GM23338 (cell line): ENCODE measurements around the gene ATXN7L1. TPM values are rescaled to one million over a fixed set of nuclear protein-coding genes. Genes with fewer than 3 reads are reported as not detected.

Experiments used
- ATAC-seq: fragments of 200-7000 bp; cut with Tn5 transposase; 3 replicates; pipeline ENCODE4 v1.9.1; 2020
- DNase-seq: peaks from one replicate; pipeline ENCODE4 v3.0.0-alpha.2; 2015; ENCODE audit warnings: low spot score
- H2AFZ ChIP-seq: fragments of 200-600 bp; sonication (generic); 2 replicates; pipeline ENCODE4 v1.8.0; 2016; ENCODE audit warnings: antibody characterized with exemption, mild to moderate bottlenecking, moderate library complexity
- H3F3A ChIP-seq: fragments of 200-600 bp; sonication (generic); replicated peaks from 2 replicates; pipeline ENCODE4 v1.8.0; 2017; ENCODE audit warnings: antibody characterized with exemption, mixed run types, low read depth
- H3K27ac ChIP-seq: fragments of 200-600 bp; sonication (generic); 2 replicates; pipeline ENCODE4 v1.6.1; 2016; ENCODE audit warnings: low read depth
- H3K27me3 ChIP-seq: fragments of 200-600 bp; sonication (generic); 2 replicates; pipeline ENCODE4 v1.8.0; 2016; ENCODE audit warnings: mild to moderate bottlenecking, mixed run types, moderate library complexity; ENCODE audit not compliant: insufficient read depth
- H3K36me3 ChIP-seq: fragments of 200-600 bp; sonication (generic); 2 replicates; pipeline ENCODE4 v1.8.0; 2016; ENCODE audit warnings: mild to moderate bottlenecking; ENCODE audit not compliant: insufficient read depth
- H3K4me1 ChIP-seq: fragments of 200-600 bp; sonication (generic); 2 replicates; pipeline ENCODE4 v1.8.0; 2016; ENCODE audit warnings: mild to moderate bottlenecking, moderate library complexity; ENCODE audit not compliant: insufficient read depth
- H3K4me2 ChIP-seq: fragments of 200-600 bp; sonication (generic); 2 replicates; pipeline ENCODE4 v1.7.1; 2017; ENCODE audit warnings: mixed run types
- H3K4me3 ChIP-seq: fragments of 200-600 bp; sonication (generic); 2 replicates; pipeline ENCODE4 v1.6.1; 2016; ENCODE audit warnings: mixed run types
- H3K79me2 ChIP-seq: fragments of 200-600 bp; sonication (generic); replicated peaks from 2 replicates; pipeline ENCODE4 v1.8.0; 2017; ENCODE audit warnings: mild to moderate bottlenecking; ENCODE audit not compliant: insufficient read depth
- H3K9me2 ChIP-seq: fragments of 200-600 bp; sonication (generic); 2 replicates; pipeline ENCODE4 v1.8.0; 2017; ENCODE audit not compliant: insufficient read depth
- H4K20me1 ChIP-seq: fragments of 200-600 bp; sonication (generic); replicated peaks from 2 replicates; pipeline ENCODE4 v1.8.0; 2017; ENCODE audit warnings: mild to moderate bottlenecking; ENCODE audit not compliant: insufficient read depth
- H3K27ac Mint-ChIP-seq: 2 replicates; pipeline ENCODE4 v1.8.0; 2020; ENCODE audit warnings: inconsistent platforms, mild to moderate bottlenecking, moderate library complexity, mixed read lengths
- H3K27me3 Mint-ChIP-seq: 3 replicates; pipeline ENCODE4 v1.8.0; 2022; ENCODE audit warnings: low read depth, mild to moderate bottlenecking, moderate library complexity, mixed read lengths, inconsistent platforms; ENCODE audit not compliant: insufficient read depth, poor library complexity
- H3K36me3 Mint-ChIP-seq: 3 replicates; pipeline ENCODE4 v1.8.0; 2021; ENCODE audit warnings: low read depth, mild to moderate bottlenecking, inconsistent platforms, moderate library complexity, mixed read lengths
- H3K4me1 Mint-ChIP-seq: 3 replicates; pipeline ENCODE4 v1.8.0; 2020; ENCODE audit warnings: mild to moderate bottlenecking, inconsistent platforms, mixed read lengths
- H3K4me3 Mint-ChIP-seq: 3 replicates; pipeline ENCODE4 v1.8.0; 2021; ENCODE audit warnings: moderate library complexity, mild to moderate bottlenecking, inconsistent platforms, mixed read lengths
- H3K9me3 Mint-ChIP-seq: 3 replicates; pipeline ENCODE4 v1.8.0; 2020; ENCODE audit warnings: moderate library complexity, mild to moderate bottlenecking, inconsistent platforms, mixed read lengths
- EZH2 ChIP-seq: fragments of 200-600 bp; sonication (generic); IDR thresholded peaks from one replicate; pipeline ENCODE4 v1.8.0; 2017; ENCODE audit warnings: antibody characterized with exemption, mild to moderate bottlenecking, low read depth; ENCODE audit not compliant: unreplicated experiment
- EZH2phosphoT487 ChIP-seq: fragments of 200-600 bp; sonication (generic); IDR thresholded peaks from one replicate; pipeline ENCODE4 v1.8.1; 2018; ENCODE audit warnings: antibody characterized with exemption; ENCODE audit not compliant: unreplicated experiment
- NANOG ChIP-seq: IDR thresholded peaks from 2 replicates; pipeline ENCODE4 v1.6.1; 2016; ENCODE audit warnings: antibody characterized with exemption, borderline replicate concordance
- POLR2AphosphoS5 ChIP-seq: IDR thresholded peaks from 2 replicates; pipeline ENCODE4 v1.6.1; 2016; ENCODE audit warnings: antibody characterized with exemption, low read depth
- STAT1 ChIP-seq: IDR thresholded peaks from one replicate; pipeline ENCODE4 v1.6.1; 2016; ENCODE audit warnings: antibody characterized with exemption; ENCODE audit not compliant: unreplicated experiment
- ZNF331 ChIP-seq: fragments of 250-450 bp; sonication (Bioruptor Pico); IDR thresholded peaks from 2 replicates; pipeline ENCODE4 v1.5.0; 2020; ENCODE audit warnings: low read depth, mild to moderate bottlenecking, moderate library complexity
- polyA plus RNA-seq: library from polyadenylated mRNA; unstranded; fragments of >200 nt; fragmentation: Nextera tagmentation; extraction: Ambion mirVana; gene quantifications from 2 replicates; pipeline ENCODE4 v1.2.1, GENCODE V29; 2016
- total RNA-seq: library from RNA; depleted of rRNA; stranded (reverse); fragments of >200 nt; shearing (Covaris generic); gene quantifications from 2 replicates; pipeline ENCODE4 v1.2.3, GENCODE V29; 2014
- TF ChIP-seq, protein P1 (sequence below): IDR thresholded peaks from 2 replicates; pipeline ENCODE4 v1.6.1; 2016; ENCODE audit warnings: antibody characterized with exemption
- TF ChIP-seq, protein P2 (sequence below): fragments of 250-450 bp; sonication (Bioruptor Pico); IDR thresholded peaks from 2 replicates; pipeline ENCODE4 v1.5.0; 2020; ENCODE audit warnings: mild to moderate bottlenecking, moderate library complexity
- TF ChIP-seq, protein P3 (sequence below): IDR thresholded peaks from one replicate; pipeline ENCODE4 v1.6.1; 2018; ENCODE audit warnings: antibody characterized with exemption; ENCODE audit not compliant: unreplicated experiment

ATXN7L1 gene
- total and polyA plus RNA-seq, 2 experiments from 2014 or later = 22.8 to 29.8 TPM

DNA sequence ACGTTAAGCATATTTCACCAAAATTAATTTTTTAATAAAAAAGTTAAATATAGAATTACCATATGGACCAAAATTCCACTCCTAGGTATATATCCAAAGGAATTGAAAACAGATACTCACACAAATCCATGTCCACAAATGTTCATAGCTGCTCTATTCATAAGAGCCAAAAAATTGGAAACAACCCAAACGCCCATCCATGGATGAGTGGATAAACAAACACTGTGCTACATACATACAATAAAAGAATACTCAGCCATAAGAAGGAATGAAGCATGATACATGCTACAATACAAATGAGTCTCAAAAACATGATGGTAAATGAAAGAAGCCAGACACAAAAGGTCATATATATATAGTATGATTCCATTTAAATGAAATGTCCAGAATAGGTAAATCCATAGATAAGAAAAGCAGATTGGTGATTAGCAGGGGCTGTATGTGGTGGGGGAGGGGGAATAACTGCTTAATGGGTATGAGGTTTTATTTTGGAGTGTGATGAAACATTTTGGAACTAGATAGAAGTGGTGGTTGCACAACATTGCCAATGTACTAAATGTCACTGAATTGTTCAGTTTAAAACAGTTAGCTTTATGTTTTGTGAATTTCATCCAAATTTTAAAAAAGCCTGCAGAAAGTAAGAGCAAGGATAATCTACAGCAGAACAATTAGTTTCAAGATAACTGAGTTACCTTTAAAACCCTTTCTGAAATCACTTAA, 193.9 kb downstream of the ATXN7L1 start:
- Mint-ChIP-seq H3K27me3 (peaks cover 11% of the 10 kb centered on the region), H3K4me1 (peaks cover 53% of the 10 kb centered on the region), H3K4me3 (no peak overlapping the region), H3K27ac (no peak overlapping the region), H3K36me3 (peaks cover 5% of the 10 kb centered on the region; the same call in 2 of the 3 replicates), H3K9me3 (no peaks in the 10 kb centered on the region)
- Histone ChIP-seq H3F3A (0 out of 2 replicates have a peak, but pooled peaks cover 5% of the 10 kb centered on the region), H3K27ac (peak overlapping the region; percentile 40; the same call in 1 of the 2 replicates), H2AFZ (no peak overlapping the region), H3K36me3 (no peaks in the 10 kb centered on the region), H3K79me2 (peaks cover 57% of the 10 kb centered on the region), H4K20me1 (no peaks in the 10 kb centered on the region), H3K9me2 (0 out of 2 replicates have a peak, but pooled peaks cover 12% of the 10 kb centered on the region), H3K4me2 (peak overlapping the region; percentile 44), H3K4me1 (peaks cover 46% of the 10 kb centered on the region), H3K4me3 (peak overlapping the region; percentile 24; the same call in 1 of the 2 replicates), H3K27me3 (no peaks in the 10 kb centered on the region)
- TF ChIP-seq NANOG = no peak
- no peak for TF ChIP-seq POLR2AphosphoS5
- TF ChIP-seq, protein P1, sequence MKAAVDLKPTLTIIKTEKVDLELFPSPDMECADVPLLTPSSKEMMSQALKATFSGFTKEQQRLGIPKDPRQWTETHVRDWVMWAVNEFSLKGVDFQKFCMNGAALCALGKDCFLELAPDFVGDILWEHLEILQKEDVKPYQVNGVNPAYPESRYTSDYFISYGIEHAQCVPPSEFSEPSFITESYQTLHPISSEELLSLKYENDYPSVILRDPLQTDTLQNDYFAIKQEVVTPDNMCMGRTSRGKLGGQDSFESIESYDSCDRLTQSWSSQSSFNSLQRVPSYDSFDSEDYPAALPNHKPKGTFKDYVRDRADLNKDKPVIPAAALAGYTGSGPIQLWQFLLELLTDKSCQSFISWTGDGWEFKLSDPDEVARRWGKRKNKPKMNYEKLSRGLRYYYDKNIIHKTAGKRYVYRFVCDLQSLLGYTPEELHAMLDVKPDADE = no peak
- no peak for TF ChIP-seq EZH2
- TF ChIP-seq EZH2phosphoT487 = no peak
- DNase-seq (no peak), ATAC-seq (no peak)

DNA sequence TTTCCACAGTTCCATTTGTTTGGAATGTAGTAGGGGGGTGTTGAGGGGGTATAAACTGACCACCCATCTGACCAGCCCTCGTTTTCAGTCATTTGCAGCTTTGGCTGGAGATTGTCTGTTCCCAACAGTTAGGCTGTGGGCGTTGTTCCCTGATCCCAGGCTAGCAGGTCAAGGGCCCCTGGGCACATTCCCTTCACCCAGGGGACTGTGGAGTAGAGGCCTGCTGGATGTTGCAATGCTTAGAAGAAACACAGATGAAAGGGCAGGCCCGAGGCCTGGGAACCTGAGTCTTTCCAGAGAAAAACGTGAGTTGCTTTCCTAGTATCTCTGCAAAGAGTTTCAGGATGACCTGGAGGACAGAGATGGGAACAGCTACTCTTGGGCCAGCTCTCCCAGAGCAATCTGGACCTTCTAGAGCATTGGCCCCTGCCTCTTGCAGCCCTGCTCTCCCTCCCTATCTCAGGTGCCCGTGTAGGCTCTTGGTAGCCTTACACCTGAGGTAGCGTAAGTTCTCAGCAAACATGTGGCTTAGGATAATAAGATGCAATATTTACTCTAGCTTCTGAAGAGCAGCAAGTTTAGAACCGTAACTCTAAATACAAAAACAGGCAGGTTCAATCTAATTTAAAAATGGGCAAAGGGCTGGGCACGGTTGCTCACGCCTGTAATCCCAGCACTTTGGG, 195.8 kb downstream of the ATXN7L1 start:
- ATAC-seq = no peak
- Histone ChIP-seq H3K79me2 (peaks cover 43% of the 10 kb centered on the region), H3K4me3 (no peak overlapping the region), H3K27ac (peak overlapping the region; percentile 55; the same call in 1 of the 2 replicates), H2AFZ (no peak overlapping the region), H3K9me2 (0 out of 2 replicates have a peak, but pooled peaks cover 10% of the 10 kb centered on the region), H3K4me2 (0 out of 2 replicates have a peak overlapping the region, but pooled peaks have one; percentile 6), H3K36me3 (no peaks in the 10 kb centered on the region), H3K27me3 (no peaks in the 10 kb centered on the region), H3F3A (0 out of 2 replicates have a peak, but pooled peaks cover 5% of the 10 kb centered on the region), H3K4me1 (peaks cover 45% of the 10 kb centered on the region), H4K20me1 (no peaks in the 10 kb centered on the region)
- Mint-ChIP-seq H3K9me3 (no peaks in the 10 kb centered on the region), H3K4me3 (no peak overlapping the region), H3K27me3 (peaks cover 11% of the 10 kb centered on the region), H3K4me1 (peaks cover 52% of the 10 kb centered on the region), H3K36me3 (peaks cover 5% of the 10 kb centered on the region; the same call in 2 of the 3 replicates), H3K27ac (no peak overlapping the region; the same call in 1 of the 2 replicates)
- no peak for DNase-seq
- TF ChIP-seq, protein P2, sequence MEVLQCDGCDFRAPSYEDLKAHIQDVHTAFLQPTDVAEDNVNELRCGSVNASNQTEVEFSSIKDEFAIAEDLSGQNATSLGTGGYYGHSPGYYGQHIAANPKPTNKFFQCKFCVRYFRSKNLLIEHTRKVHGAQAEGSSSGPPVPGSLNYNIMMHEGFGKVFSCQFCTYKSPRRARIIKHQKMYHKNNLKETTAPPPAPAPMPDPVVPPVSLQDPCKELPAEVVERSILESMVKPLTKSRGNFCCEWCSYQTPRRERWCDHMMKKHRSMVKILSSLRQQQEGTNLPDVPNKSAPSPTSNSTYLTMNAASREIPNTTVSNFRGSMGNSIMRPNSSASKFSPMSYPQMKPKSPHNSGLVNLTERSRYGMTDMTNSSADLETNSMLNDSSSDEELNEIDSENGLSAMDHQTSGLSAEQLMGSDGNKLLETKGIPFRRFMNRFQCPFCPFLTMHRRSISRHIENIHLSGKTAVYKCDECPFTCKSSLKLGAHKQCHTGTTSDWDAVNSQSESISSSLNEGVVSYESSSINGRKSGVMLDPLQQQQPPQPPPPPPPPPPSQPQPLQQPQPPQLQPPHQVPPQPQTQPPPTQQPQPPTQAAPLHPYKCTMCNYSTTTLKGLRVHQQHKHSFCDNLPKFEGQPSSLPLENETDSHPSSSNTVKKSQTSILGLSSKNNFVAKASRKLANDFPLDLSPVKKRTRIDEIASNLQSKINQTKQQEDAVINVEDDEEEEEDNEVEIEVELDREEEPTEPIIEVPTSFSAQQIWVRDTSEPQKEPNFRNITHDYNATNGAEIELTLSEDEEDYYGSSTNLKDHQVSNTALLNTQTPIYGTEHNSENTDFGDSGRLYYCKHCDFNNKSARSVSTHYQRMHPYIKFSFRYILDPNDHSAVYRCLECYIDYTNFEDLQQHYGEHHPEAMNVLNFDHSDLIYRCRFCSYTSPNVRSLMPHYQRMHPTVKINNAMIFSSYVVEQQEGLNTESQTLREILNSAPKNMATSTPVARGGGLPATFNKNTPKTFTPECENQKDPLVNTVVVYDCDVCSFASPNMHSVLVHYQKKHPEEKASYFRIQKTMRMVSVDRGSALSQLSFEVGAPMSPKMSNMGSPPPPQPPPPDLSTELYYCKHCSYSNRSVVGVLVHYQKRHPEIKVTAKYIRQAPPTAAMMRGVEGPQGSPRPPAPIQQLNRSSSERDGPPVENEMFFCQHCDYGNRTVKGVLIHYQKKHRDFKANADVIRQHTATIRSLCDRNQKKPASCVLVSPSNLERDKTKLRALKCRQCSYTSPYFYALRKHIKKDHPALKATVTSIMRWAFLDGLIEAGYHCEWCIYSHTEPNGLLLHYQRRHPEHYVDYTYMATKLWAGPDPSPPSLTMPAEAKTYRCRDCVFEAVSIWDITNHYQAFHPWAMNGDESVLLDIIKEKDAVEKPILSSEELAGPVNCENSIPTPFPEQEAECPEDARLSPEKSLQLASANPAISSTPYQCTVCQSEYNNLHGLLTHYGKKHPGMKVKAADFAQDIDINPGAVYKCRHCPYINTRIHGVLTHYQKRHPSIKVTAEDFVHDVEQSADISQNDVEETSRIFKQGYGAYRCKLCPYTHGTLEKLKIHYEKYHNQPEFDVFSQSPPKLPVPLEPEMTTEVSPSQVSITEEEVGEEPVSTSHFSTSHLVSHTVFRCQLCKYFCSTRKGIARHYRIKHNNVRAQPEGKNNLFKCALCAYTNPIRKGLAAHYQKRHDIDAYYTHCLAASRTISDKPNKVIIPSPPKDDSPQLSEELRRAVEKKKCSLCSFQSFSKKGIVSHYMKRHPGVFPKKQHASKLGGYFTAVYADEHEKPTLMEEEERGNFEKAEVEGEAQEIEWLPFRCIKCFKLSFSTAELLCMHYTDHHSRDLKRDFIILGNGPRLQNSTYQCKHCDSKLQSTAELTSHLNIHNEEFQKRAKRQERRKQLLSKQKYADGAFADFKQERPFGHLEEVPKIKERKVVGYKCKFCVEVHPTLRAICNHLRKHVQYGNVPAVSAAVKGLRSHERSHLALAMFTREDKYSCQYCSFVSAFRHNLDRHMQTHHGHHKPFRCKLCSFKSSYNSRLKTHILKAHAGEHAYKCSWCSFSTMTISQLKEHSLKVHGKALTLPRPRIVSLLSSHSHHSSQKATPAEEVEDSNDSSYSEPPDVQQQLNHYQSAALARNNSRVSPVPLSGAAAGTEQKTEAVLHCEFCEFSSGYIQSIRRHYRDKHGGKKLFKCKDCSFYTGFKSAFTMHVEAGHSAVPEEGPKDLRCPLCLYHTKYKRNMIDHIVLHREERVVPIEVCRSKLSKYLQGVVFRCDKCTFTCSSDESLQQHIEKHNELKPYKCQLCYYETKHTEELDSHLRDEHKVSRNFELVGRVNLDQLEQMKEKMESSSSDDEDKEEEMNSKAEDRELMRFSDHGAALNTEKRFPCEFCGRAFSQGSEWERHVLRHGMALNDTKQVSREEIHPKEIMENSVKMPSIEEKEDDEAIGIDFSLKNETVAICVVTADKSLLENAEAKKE (CRISPR knock-in tag) = no peak
- no peak for TF ChIP-seq ZNF331 (CRISPR knock-in tag)
- TF ChIP-seq EZH2 = no peak
- TF ChIP-seq STAT1 = no peak
- TF ChIP-seq, protein P3, sequence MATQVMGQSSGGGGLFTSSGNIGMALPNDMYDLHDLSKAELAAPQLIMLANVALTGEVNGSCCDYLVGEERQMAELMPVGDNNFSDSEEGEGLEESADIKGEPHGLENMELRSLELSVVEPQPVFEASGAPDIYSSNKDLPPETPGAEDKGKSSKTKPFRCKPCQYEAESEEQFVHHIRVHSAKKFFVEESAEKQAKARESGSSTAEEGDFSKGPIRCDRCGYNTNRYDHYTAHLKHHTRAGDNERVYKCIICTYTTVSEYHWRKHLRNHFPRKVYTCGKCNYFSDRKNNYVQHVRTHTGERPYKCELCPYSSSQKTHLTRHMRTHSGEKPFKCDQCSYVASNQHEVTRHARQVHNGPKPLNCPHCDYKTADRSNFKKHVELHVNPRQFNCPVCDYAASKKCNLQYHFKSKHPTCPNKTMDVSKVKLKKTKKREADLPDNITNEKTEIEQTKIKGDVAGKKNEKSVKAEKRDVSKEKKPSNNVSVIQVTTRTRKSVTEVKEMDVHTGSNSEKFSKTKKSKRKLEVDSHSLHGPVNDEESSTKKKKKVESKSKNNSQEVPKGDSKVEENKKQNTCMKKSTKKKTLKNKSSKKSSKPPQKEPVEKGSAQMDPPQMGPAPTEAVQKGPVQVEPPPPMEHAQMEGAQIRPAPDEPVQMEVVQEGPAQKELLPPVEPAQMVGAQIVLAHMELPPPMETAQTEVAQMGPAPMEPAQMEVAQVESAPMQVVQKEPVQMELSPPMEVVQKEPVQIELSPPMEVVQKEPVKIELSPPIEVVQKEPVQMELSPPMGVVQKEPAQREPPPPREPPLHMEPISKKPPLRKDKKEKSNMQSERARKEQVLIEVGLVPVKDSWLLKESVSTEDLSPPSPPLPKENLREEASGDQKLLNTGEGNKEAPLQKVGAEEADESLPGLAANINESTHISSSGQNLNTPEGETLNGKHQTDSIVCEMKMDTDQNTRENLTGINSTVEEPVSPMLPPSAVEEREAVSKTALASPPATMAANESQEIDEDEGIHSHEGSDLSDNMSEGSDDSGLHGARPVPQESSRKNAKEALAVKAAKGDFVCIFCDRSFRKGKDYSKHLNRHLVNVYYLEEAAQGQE = no peak
